ENCODE data around the gene MT1H.

Gene MT1H

GRCh38 chr16:56643833-56644232 lies 25.8 kb upstream of the MT1H start:
- Mint-ChIP-seq H3K4me3 (peak overlapping the region; percentile 52 to 77), H3K27me3 (peaks cover 77 to 85% of the 10 kb centered on the region in 2 donors), H3K27ac (peak overlapping the region; percentile 31), H3K36me3 (no peaks in the 10 kb centered on the region), H3K4me1 (peaks cover 15 to 18% of the 10 kb centered on the region in 2 donors), H3K9me3 (no peaks in the 10 kb centered on the region)
- ATAC-seq (replicated peaks) (no peak), DNase-seq (no peak)

DNA sequence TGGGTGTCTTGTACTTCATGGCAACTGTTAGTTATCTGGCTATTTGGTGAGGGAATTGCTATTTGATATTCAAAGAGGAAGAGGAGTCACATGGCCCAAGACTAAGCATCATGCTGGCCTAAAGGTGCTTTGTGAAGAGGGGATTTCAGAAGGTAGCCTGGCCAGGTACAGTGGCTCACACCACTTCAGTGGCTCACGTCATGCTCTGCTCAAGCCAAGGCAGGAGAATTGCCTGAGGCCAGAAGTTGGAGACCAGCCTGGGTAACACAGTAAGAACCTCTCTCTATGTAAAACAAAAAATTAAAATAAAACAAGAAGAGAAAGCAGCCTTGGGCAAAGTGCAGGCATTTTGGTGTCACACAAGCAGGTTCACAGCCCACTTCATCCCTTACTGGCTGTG lies 24.3 kb upstream of the MT1H start:
- Mint-ChIP-seq H3K4me3 (no peak overlapping the region), H3K36me3 (no peaks in the 10 kb centered on the region), H3K4me1 (peaks cover 15 to 18% of the 10 kb centered on the region in 2 donors), H3K9me3 (no peaks in the 10 kb centered on the region), H3K27me3 (peaks cover 73 to 78% of the 10 kb centered on the region in 2 donors), H3K27ac (no peak overlapping the region)
- no peak for ATAC-seq (replicated peaks)
- no peak for DNase-seq

DNA sequence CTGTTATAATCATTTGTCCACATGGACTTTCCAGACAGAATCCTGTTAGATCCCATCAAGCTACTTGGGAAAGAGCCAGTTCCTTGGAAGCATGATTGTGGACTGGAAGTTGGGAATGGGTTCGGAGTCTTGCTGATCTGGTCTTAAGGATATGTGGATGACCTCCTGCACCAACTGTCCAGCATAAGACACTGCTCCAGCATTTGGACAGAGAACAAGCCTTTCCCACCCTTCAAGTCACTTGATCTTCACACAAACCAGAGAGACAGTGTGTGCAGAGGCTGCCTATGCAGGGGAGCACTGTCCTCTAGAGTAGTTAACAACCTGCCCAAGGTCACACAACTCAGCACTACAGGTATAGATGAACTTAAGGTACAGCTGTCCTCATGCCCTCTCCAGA lies 23.8 kb upstream of the MT1H start:
- Mint-ChIP-seq H3K27me3 (peaks cover 68 to 72% of the 10 kb centered on the region in 2 donors), H3K9me3 (no peaks in the 10 kb centered on the region), H3K36me3 (no peaks in the 10 kb centered on the region), H3K27ac (no peak overlapping the region), H3K4me3 (no peak overlapping the region), H3K4me1 (peaks cover 15 to 18% of the 10 kb centered on the region in 2 donors)
- no peak for DNase-seq
- ATAC-seq (replicated peaks) = no peak

DNA sequence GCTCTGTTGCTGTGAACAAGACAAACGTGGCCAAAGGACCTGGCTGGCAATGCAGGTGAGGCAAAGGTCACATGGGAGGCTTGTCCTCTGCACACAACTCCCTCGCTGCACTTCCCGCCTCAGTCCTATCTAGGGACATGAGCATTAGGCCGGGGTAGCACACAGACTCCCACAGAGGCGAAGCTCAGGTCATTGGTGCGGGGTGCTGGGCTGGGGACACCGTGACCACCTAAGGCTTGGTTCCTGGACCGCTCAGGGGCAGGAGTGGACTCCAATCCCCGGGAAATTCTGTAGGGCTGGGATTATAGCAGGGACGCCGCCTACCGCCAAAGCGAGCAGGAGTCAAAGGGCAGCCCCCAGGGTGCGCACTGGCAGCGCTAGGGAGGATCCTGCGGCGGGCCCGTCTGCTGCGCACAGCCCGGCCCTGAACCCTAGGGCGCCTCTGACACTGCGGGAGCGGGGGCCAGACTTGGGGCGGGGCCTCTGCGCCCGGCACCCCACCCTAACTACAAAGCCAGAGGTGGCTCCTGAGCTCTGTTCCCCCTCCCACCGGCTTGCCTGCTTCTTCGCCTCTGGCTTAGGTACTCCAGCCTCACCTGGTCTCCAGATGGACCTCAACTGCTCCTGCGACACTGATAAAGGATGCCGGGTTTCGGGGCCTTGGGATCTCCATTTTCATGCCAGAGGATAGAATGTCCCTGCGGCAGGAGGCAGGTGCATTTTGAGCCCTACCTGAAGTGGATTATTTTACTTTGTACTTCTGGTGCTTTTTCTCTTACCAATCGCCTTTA lies 21.8 kb upstream of the MT1H start:
- H3K4me1 Mint-ChIP-seq = peaks cover 12 to 18% of the 10 kb centered on the region in 2 donors
- H3K36me3 Mint-ChIP-seq = no peaks in the 10 kb centered on the region
- no peak overlapping the region for H3K4me3 Mint-ChIP-seq
- H3K27ac Mint-ChIP-seq = no peak overlapping the region
- peaks cover 59 to 67% of the 10 kb centered on the region in 2 donors for H3K27me3 Mint-ChIP-seq
- no peaks in the 10 kb centered on the region for H3K9me3 Mint-ChIP-seq
- DNase-seq (no peak), ATAC-seq (replicated peaks) (no peak)

- Mint-ChIP-seq H3K27ac (no peak overlapping the region), H3K4me1 (peaks cover 2 to 3% of the 10 kb centered on the region in 2 donors), H3K27me3 (peaks cover 47 to 57% of the 10 kb centered on the region in 2 donors), H3K4me3 (no peak overlapping the region), H3K9me3 (no peaks in the 10 kb centered on the region), H3K36me3 (no peaks in the 10 kb centered on the region)
- ATAC-seq (replicated peaks) = no peak
- DNase-seq = no peak
These were observed 20.3 kb upstream of the MT1H start for GRCh38 chr16:56649271-56649670.

DNA sequence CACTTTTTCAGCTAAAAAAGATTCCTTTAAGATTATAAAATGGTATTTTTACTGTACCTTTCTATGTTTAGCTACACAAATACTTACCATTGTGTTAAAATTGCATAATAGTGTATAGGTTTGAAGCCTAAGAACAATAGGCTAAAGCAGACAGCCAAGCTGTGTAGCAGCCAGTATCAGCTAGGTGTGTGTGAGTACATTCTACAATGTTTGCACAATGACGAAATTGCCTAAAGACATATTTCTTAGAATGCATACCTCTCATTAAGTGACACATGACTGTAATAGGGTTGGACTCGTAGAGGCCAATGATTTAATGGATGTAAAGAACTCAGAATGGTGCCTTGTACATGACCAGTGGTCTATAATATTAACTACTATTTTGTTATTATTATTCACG lies 19.8 kb upstream of the MT1H start:
- no peak overlapping the region for H3K4me3 Mint-ChIP-seq
- no peaks in the 10 kb centered on the region for H3K36me3 Mint-ChIP-seq

GRCh38 chr16:56651586-56651985 lies 18.0 kb upstream of the MT1H start, which contains the start of gene MT1B:
Gene MT1B (plus strand): TSS chr16:56651886. CDS start chr16:56651954, 68 bp downstream.
- no peak for ATAC-seq (replicated peaks)
- H3K4me1 Mint-ChIP-seq = peaks cover 0 to 2% of the 10 kb centered on the region in 2 donors
- H3K27ac Mint-ChIP-seq = no peak within 1 kb of the TSS
- no peaks in the 10 kb centered on the region for H3K36me3 Mint-ChIP-seq
- no peak within 1 kb of the TSS for H3K4me3 Mint-ChIP-seq
- peaks cover 28 to 43% of the 10 kb centered on the region in 2 donors for H3K27me3 Mint-ChIP-seq
- DNase-seq = no peak
- H3K9me3 Mint-ChIP-seq = no peaks in the 10 kb centered on the region

More for the DNA sequence above, 19.8 kb upstream of the MT1H start:
- H3K9me3 Mint-ChIP-seq = no peaks in the 10 kb centered on the region
- peaks cover 41 to 57% of the 10 kb centered on the region in 2 donors for H3K27me3 Mint-ChIP-seq
- ATAC-seq (replicated peaks) = no peak
- H3K4me1 Mint-ChIP-seq = peaks cover 0 to 2% of the 10 kb centered on the region in 2 donors
- no peak for DNase-seq
- H3K27ac Mint-ChIP-seq = no peak overlapping the region

- ATAC-seq (replicated peaks) = no peak
- no peaks in the 10 kb centered on the region for H3K36me3 Mint-ChIP-seq
These were observed 17.0 kb upstream of the MT1H start for GRCh38 chr16:56652600-56652999.

GRCh38 chr16:56653218-56653617 lies 16.4 kb upstream of the MT1H start:
- DNase-seq (no peak), ATAC-seq (replicated peaks) (no peak)
- no peak overlapping the region for H3K4me3 Mint-ChIP-seq
- H3K4me1 Mint-ChIP-seq = peaks cover 6 to 10% of the 10 kb centered on the region in 2 donors
- H3K9me3 Mint-ChIP-seq = no peaks in the 10 kb centered on the region
- no peaks in the 10 kb centered on the region for H3K36me3 Mint-ChIP-seq
- H3K27ac Mint-ChIP-seq = no peak overlapping the region
- H3K27me3 Mint-ChIP-seq = peaks cover 20 to 29% of the 10 kb centered on the region in 2 donors

More at GRCh38 chr16:56652600-56652999, 17.0 kb upstream of the MT1H start:
- no peak overlapping the region for H3K27ac Mint-ChIP-seq
- peaks cover 0 to 6% of the 10 kb centered on the region in 2 donors for H3K4me1 Mint-ChIP-seq
- DNase-seq = no peak
- no peak overlapping the region for H3K4me3 Mint-ChIP-seq
- no peaks in the 10 kb centered on the region for H3K9me3 Mint-ChIP-seq
- peaks cover 20 to 35% of the 10 kb centered on the region in 2 donors for H3K27me3 Mint-ChIP-seq

DNA sequence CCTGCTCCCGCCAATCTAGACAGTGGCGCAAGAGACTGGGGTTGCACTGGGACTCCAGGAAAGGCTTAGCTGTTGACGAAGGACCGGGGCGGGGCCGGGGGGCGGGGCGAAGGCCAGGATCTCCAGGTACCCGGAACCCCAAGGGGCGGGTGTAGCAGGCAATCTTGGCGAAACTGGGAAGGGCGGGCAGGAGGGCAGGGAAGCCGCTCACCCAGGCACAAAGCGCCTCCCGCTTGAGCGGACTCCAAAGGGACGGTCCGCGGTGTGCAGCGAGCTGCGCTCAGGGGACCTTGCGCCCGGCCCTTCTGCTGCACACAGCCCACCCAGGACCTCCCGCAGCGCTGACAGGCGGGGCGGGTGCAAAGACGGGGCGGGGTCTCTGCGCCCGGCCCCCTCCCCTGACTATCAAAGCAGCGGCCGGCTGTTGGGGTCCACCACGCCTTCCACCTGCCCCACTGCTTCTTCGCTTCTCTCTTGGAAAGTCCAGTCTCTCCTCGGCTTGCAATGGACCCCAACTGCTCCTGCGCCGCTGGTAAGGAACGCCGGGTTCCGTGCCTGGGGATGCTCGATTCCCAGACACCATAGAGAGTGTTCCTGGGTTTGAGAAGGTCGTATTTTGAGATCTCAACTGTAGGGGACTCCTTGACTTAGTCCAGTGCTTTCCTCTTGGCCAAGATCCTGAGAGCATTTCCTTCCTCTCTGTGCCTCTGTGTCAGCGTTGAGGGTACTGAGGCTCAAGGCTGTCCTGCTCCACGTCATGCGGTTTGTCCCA lies 11.9 kb upstream of the MT1H start, which contains the start of gene MT1F:
Gene MT1F, plus strand, starts transcription at position 405 of the 772 bp plus-strand sequence. Its CDS starts 100 bp downstream, at position 505.
- peak; percentile 20 for DNase-seq
- H3K4me3 Mint-ChIP-seq = peak within 1 kb of the TSS; percentile 89 to 97
- peaks cover 0 to 3% of the 10 kb centered on the region in 2 donors for H3K36me3 Mint-ChIP-seq
- H3K4me1 Mint-ChIP-seq = peaks cover 16 to 17% of the 10 kb centered on the region in 2 donors
- no peaks in the 10 kb centered on the region for H3K9me3 Mint-ChIP-seq
- peak; percentile 82 to 83 for ATAC-seq (replicated peaks)
- peaks cover 30 to 38% of the 10 kb centered on the region in 2 donors for H3K27me3 Mint-ChIP-seq
- peak within 1 kb of the TSS; percentile 88 for H3K27ac Mint-ChIP-seq

DNA sequence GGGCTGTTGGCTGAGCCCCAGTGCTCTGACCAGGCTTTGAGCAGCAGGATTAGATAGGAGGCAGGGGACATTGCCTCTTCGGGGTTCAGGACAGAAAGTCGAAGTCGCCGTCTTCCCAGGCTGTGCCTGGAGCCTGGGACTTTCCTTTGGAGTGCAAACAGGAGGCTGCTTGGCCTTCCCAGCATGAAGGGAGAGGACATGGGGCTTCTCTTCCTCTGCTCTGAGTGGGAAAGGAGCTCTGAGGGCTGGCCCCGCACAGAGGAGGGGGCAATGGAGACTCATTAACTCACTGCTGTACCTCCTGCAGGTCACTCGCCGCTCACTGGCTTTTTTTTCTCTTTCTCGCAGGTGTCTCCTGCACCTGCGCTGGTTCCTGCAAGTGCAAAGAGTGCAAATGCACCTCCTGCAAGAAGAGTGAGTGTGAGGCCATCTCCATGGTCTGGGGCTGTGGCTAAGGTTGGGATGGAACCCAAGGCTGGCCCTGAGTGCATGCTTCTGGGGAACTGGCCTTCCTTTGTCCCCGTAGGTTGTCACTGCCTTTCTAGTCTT lies 11.2 kb upstream of the MT1H start:
- ATAC-seq (replicated peaks) = no peak
- no peaks in the 10 kb centered on the region for H3K9me3 Mint-ChIP-seq
- H3K27ac Mint-ChIP-seq = peak overlapping the region; percentile 88
- H3K27me3 Mint-ChIP-seq = peaks cover 35 to 40% of the 10 kb centered on the region in 2 donors
- peaks cover 0 to 3% of the 10 kb centered on the region in 2 donors for H3K36me3 Mint-ChIP-seq
- peaks cover 19 to 22% of the 10 kb centered on the region in 2 donors for H3K4me1 Mint-ChIP-seq
- peak overlapping the region; percentile 89 to 97 for H3K4me3 Mint-ChIP-seq
- DNase-seq = no peak

DNA sequence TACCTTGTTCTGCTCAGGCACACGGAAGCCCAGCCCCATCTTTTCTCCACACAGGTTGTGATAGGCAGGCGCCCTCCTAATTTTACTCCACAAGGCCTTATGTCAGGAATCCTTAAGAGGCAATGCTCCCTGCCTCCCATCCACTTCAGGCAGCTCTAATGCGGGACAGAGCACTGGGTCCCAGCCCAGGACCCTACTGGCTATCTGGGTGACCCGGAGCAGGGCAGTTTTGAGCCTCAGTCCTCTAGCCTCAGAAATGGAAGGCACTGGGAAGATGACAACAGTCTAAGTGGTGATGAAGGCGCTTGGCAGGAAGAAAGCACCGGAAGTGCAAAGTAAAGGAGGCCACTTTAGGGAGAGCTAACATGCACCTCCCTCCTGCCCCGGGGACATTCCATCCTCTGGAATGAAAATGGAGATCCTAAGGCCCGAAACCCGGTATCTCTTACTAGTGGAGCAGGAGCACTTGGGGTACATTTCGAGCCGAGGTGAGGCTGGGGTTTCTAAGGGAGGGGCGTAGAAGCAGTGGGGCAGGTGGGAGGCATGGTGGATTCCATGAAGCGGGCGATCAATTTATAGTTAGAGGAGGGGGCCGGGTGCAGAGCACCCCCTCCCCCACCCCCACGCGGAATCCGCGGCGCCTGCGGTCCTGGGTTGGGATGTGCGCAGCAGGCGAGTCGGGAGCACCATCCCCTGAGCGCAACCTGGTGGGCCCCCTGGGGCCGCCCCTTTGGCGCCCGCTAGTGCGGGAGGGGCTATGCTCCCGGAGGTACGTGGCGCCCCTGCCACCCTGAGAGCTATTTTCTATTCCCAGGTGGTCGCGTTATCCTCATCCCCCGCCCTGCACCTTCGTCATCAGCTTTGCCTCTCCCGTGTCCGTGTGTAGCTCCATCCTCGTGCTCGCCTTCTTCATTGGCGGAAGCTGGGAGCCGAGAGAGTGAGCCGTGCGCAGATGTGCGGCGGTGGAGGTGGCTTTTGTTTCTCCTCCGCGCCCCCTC lies 7.0 kb upstream of the MT1H start:
- peak overlapping the region; percentile 26 for H3K27ac Mint-ChIP-seq
- H3K9me3 Mint-ChIP-seq = no peaks in the 10 kb centered on the region
- H3K4me3 Mint-ChIP-seq = peak overlapping the region; percentile 55 to 71
- ATAC-seq (replicated peaks) (no peak), DNase-seq (no peak)
- peaks cover 59 to 68% of the 10 kb centered on the region in 2 donors for H3K27me3 Mint-ChIP-seq
- peaks cover 14 to 24% of the 10 kb centered on the region in 2 donors for H3K4me1 Mint-ChIP-seq
- peaks cover 0 to 3% of the 10 kb centered on the region in 2 donors for H3K36me3 Mint-ChIP-seq

DNA sequence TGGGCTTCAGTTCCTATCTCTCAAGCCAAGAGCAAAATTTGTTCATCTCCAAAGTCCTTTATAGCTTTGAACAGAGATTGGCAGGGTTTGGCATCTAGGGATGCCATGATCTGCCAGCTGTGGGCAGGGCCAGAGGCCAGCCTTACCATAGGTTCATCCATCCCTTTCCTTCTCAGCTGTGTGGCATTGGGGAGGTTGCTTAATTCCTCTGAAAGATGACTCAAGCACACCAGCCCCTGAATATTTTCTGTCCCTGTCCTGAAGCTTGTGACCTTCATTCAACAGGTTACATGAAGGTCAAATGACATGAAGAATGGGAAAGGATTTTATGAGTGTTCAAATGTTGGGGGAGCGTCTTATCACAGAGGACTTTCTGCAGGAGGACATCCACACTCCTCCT lies 5.1 kb upstream of the MT1H start:
- no peaks in the 10 kb centered on the region for H3K9me3 Mint-ChIP-seq
- ATAC-seq (replicated peaks) (no peak), DNase-seq (no peak)
- no peak overlapping the region for H3K27ac Mint-ChIP-seq
- H3K27me3 Mint-ChIP-seq = peaks cover 71 to 79% of the 10 kb centered on the region in 2 donors
- H3K4me3 Mint-ChIP-seq = no peak overlapping the region
- H3K36me3 Mint-ChIP-seq = peaks cover 0 to 3% of the 10 kb centered on the region in 2 donors
- H3K4me1 Mint-ChIP-seq = peaks cover 13 to 26% of the 10 kb centered on the region in 2 donors

Measured in stimulated activated naive B cell treated with anti-CD40 and anti-IgM and Interleukin-4, amounts not matched to agents 10 μg/mL and 1 μg/mL and 100 μg/mL, for 72 hours (primary cell).